ENCODE measurements around the gene LIME1.

The LIME1 gene

GRCh38 chr20:63787749-63788148, 51.3 kb downstream of the LIME1 start:
- DNase-seq (ENCODE audit: insufficient read length, low spot score) (no peak), FAIRE-seq (no peak)
- TF ChIP-seq POU2F2 (IDR thresholded peaks at IDR 0.05; ENCODE audit: low read depth, low read length) (no peak), TAF1 (IDR thresholded peaks at IDR 0.05; ENCODE audit: low read depth, low read length) (no peak), SPI1 (IDR thresholded peaks at IDR 0.05; ENCODE audit: low read depth, low read length) (no peak), POLR2A (IDR thresholded peaks at IDR 0.05; ENCODE audit: low read depth, low read length) (no peak)

Measured in GM12891 (cell line).